ENCODE results near the gene GALNT2. TPM values are rescaled to one million over a fixed set of nuclear protein-coding genes. Genes with fewer than 3 reads are reported as not detected.

Gene GALNT2
- polyA plus RNA-seq, 1 of the 3 experiments (the other 2 are of a cell fraction) = 118 TPM

- H3K9me2 ChIP-seq = no peaks in the 10 kb centered on the region
- no peak for DNase-seq
- no peaks in the 10 kb centered on the region for H3K36me3 ChIP-seq (replicated peaks in 1 of 2; ENCODE audit: control insufficient read depth in 1 of 2, insufficient read depth in 2 of 2, low read length in 1 of 2)
- ChIA-PET CTCF (no interaction called here), POLR2A (no interaction called here)
- H3K27ac ChIP-seq (ENCODE audit: low read depth in 2 of 2, low read length in 1 of 2) = no peak overlapping the region
- H2AFZ ChIP-seq (ENCODE audit: low read depth) = no peak overlapping the region
- H3K79me2 ChIP-seq (ENCODE audit: insufficient read depth) = peaks cover 93% of the 10 kb centered on the region
- H3K9ac ChIP-seq = no peak overlapping the region
- peaks cover 76% of the 10 kb centered on the region for H4K20me1 ChIP-seq (ENCODE audit: insufficient read depth)
- H3K27me3 ChIP-seq (ENCODE audit: insufficient read depth) = no peaks in the 10 kb centered on the region
- WGBS (ENCODE audit: low lambda C conversion rate) = 93% methylated on average over 23 of the region's 25 CpGs
- no peak overlapping the region for H3K4me2 ChIP-seq
- peaks cover 31 to 44% of the 10 kb centered on the region in 2 experiments; a peak in 2 of 4 replicates for H3K4me1 ChIP-seq (ENCODE audit: control insufficient read depth in 1 of 2, insufficient read depth in 2 of 2, low read depth in 1 of 2, low read length in 1 of 2)
- no peak overlapping the region for H3K4me3 ChIP-seq (ENCODE audit: low read depth in 2 of 2, low read length in 1 of 2)
- no peak for TF ChIP-seq CTCF (IDR thresholded peaks at IDR 0.05)
- TF ChIP-seq POLR2AphosphoS5 (IDR thresholded peaks at IDR 0.05; ENCODE audit: low read depth, low read length) = no peak
- no peak for TF ChIP-seq MEF2A (IDR thresholded peaks at IDR 0.05; ENCODE audit: borderline replicate concordance, low read depth)
- no peak for TF ChIP-seq YY1 (IDR thresholded peaks at IDR 0.05; ENCODE audit: low read depth)
- no peak for TF ChIP-seq PBX3 (IDR thresholded peaks at IDR 0.05)
- no peak for TF ChIP-seq FOXJ3 (CRISPR knock-in tag; IDR thresholded peaks at IDR 0.05)
- no peak for TF ChIP-seq SIN3A (IDR thresholded peaks at IDR 0.05; ENCODE audit: borderline replicate concordance, low read depth, low read length)
- H3K9me3 ChIP-seq = no peaks in the 10 kb centered on the region
- H3F3A ChIP-seq (replicated peaks; ENCODE audit: insufficient read depth) = no peaks in the 10 kb centered on the region
Measured at GRCh38 chr1:230127105-230128054, 60.3 kb downstream of the GALNT2 start.

- Histone ChIP-seq H3F3A (replicated peaks; ENCODE audit: insufficient read depth) (no peaks in the 10 kb centered on the region), H3K79me2 (ENCODE audit: insufficient read depth) (peaks cover 93% of the 10 kb centered on the region), H3K9me2 (no peaks in the 10 kb centered on the region), H3K4me1 (ENCODE audit: control insufficient read depth in 1 of 2, insufficient read depth in 2 of 2, low read depth in 1 of 2, low read length in 1 of 2) (peaks cover 41 to 44% of the 10 kb centered on the region in 2 experiments; a peak in 2 of 4 replicates), H3K36me3 (replicated peaks in 1 of 2; ENCODE audit: control insufficient read depth in 1 of 2, insufficient read depth in 2 of 2, low read length in 1 of 2) (no peaks in the 10 kb centered on the region), H3K4me2 (no peak overlapping the region), H3K4me3 (ENCODE audit: low read depth in 2 of 2, low read length in 1 of 2) (no peak overlapping the region), H3K9ac (no peak overlapping the region), H3K27ac (ENCODE audit: low read depth in 2 of 2, low read length in 1 of 2) (no peak overlapping the region), H4K20me1 (ENCODE audit: insufficient read depth) (peaks cover 82% of the 10 kb centered on the region), H3K9me3 (no peaks in the 10 kb centered on the region), H2AFZ (ENCODE audit: low read depth) (no peak overlapping the region), H3K27me3 (ENCODE audit: insufficient read depth) (no peaks in the 10 kb centered on the region)
- ChIA-PET POLR2A (no interaction called here), CTCF (interaction anchor here (0.7 to 1.1 kb wide), 2 partner anchors 9 to 467 kb away, joined by 4 read pairs; no protein-coding TSS in a partner anchor)
- no peak for DNase-seq
- TF ChIP-seq MEF2A (IDR thresholded peaks at IDR 0.05; ENCODE audit: borderline replicate concordance, low read depth) (no peak), RFX5 (IDR thresholded peaks at IDR 0.05; ENCODE audit: low read length) (no peak), TEAD4 (IDR thresholded peaks at IDR 0.05; ENCODE audit: borderline replicate concordance, insufficient read depth) (no peak), SIN3A (IDR thresholded peaks at IDR 0.05; ENCODE audit: borderline replicate concordance, low read depth, low read length) (no peak)
- 84% methylated on average over 15 of the region's 15 CpGs for WGBS (ENCODE audit: low lambda C conversion rate)
Measured at GRCh38 chr1:230128569-230129285, 61.7 kb downstream of the GALNT2 start.
